RWPE2 (cell line): Measurements from ENCODE around the gene GDPD3.

ENCODE experiments used
- ATAC-seq: fragments of 200-7000 bp; cut with Tn5 transposase; 3 replicates; pipeline ENCODE4 v1.9.1; 2021; ENCODE audit warnings: low read depth
- DNase-seq: peaks from one replicate; pipeline ENCODE4 v3.0.0-alpha.2; 2020; ENCODE audit warnings: low spot score
- H3K27ac ChIP-seq: fragments of 450-650 bp; 2 replicates; pipeline ENCODE4 v1.5.1; 2017; ENCODE audit warnings: mild to moderate bottlenecking; ENCODE audit not compliant: poor library complexity, severe bottlenecking
- H3K27me3 ChIP-seq: fragments of 250-450 bp; sonication (Bioruptor Pico); 2 replicates; pipeline ENCODE4 v1.5.1; 2021; ENCODE audit warnings: mild to moderate bottlenecking, moderate library complexity; ENCODE audit not compliant: insufficient read depth, poor library complexity, severe bottlenecking
- H3K36me3 ChIP-seq: fragments of 250-450 bp; sonication (Bioruptor Pico); 2 replicates; pipeline ENCODE4 v1.5.1; 2020; ENCODE audit warnings: low read depth, mild to moderate bottlenecking, moderate library complexity
- H3K4me1 ChIP-seq: fragments of 250-450 bp; sonication (Bioruptor Pico); 2 replicates; pipeline ENCODE4 v1.5.1; 2021; ENCODE audit warnings: mild to moderate bottlenecking, moderate library complexity; ENCODE audit not compliant: insufficient read depth, poor library complexity, severe bottlenecking
- H3K4me3 ChIP-seq: fragments of 250-450 bp; sonication (Bioruptor Pico); 2 replicates; pipeline ENCODE4 v1.5.1; 2021; ENCODE audit warnings: mild to moderate bottlenecking, moderate library complexity; ENCODE audit not compliant: severe bottlenecking
- H3K9me3 ChIP-seq: fragments of 250-450 bp; sonication (Bioruptor Pico); 2 replicates; pipeline ENCODE4 v1.5.1; 2021; ENCODE audit warnings: mild to moderate bottlenecking, moderate library complexity; ENCODE audit not compliant: severe bottlenecking
- TF ChIP-seq, protein P1 (sequence below): fragments of 450-650 bp; IDR thresholded peaks from one replicate; pipeline ENCODE4 v1.5.1; 2017; ENCODE audit warnings: mild to moderate bottlenecking, moderate library complexity; ENCODE audit not compliant: poor library complexity, severe bottlenecking

The GDPD3 gene

DNA sequence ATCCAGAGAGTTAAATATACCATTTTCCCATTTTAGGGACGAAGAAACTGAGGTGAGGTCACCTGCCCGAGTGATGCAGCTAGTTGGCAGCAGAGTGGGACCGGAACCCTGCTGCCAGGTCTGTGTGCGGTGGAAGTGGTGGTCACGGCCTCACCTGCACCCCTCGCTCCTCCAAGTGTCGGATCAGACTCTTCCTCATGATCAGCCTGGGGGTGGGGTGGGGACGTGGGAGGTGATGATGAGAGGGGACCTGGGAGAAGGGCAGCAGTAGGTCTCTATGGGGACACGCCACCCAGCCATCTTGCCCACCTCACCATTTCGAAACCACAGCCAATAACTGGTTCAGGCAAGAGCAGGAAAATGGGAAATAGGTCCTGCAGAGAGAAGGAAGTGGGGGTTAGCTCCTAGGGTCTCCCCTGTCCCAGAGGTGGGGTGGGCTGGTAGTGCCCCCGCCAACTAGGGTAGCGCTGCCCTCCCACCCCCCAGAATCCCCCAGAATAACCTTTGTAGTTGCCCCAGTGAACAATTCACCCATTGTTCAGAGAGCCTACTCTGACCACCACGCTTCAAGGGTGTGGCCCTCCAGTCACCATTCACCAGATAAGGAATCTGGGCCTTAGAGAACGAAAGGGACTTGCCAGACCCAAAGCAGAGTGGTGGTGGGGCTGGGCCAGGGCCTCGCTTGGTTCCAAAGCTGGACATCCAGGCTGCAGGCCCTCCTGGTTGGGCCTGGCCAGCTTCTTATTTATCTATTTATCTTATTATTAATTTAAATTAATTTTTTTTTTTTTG, 5.1 kb downstream of the GDPD3 start:
- Histone ChIP-seq H3K9me3 (no peaks in the 10 kb centered on the region), H3K36me3 (peaks cover 14% of the 10 kb centered on the region; the same call in 1 of the 2 replicates), H3K4me3 (no peak overlapping the region), H3K27me3 (no peaks in the 10 kb centered on the region), H3K4me1 (peaks cover 6% of the 10 kb centered on the region), H3K27ac (no peak overlapping the region)
- ATAC-seq, result no peak
- no peak for DNase-seq
- TF ChIP-seq, protein P1, sequence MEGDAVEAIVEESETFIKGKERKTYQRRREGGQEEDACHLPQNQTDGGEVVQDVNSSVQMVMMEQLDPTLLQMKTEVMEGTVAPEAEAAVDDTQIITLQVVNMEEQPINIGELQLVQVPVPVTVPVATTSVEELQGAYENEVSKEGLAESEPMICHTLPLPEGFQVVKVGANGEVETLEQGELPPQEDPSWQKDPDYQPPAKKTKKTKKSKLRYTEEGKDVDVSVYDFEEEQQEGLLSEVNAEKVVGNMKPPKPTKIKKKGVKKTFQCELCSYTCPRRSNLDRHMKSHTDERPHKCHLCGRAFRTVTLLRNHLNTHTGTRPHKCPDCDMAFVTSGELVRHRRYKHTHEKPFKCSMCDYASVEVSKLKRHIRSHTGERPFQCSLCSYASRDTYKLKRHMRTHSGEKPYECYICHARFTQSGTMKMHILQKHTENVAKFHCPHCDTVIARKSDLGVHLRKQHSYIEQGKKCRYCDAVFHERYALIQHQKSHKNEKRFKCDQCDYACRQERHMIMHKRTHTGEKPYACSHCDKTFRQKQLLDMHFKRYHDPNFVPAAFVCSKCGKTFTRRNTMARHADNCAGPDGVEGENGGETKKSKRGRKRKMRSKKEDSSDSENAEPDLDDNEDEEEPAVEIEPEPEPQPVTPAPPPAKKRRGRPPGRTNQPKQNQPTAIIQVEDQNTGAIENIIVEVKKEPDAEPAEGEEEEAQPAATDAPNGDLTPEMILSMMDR, result no peak

DNA sequence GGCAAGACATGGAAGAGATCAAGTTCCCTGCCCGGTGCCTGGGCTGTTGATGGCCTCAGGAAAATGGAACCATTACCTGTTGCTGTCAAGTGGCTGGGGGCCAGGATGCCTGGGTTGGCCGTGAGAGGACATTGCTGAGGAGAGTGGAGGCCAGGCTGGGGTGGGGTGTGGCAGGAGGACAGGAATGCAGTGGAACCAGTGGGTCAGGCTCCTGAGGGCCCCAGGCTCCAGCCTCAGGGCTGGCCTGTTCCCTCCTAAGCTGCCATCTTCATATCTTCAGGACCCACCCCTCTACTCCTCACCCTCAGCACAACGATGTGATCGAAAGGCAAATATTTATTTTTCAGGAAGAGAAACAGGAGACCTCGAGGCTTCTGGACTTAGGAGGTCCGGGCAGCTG, 8.8 kb downstream of the GDPD3 start:
- Histone ChIP-seq H3K36me3 (peaks cover 8% of the 10 kb centered on the region; the same call in 1 of the 2 replicates), H3K9me3 (no peaks in the 10 kb centered on the region), H3K4me3 (no peak overlapping the region), H3K27ac (no peak overlapping the region), H3K27me3 (no peaks in the 10 kb centered on the region), H3K4me1 (peaks cover 3% of the 10 kb centered on the region)
- no peak for ATAC-seq
- TF ChIP-seq, protein P1, result no peak
- no peak for DNase-seq

DNA sequence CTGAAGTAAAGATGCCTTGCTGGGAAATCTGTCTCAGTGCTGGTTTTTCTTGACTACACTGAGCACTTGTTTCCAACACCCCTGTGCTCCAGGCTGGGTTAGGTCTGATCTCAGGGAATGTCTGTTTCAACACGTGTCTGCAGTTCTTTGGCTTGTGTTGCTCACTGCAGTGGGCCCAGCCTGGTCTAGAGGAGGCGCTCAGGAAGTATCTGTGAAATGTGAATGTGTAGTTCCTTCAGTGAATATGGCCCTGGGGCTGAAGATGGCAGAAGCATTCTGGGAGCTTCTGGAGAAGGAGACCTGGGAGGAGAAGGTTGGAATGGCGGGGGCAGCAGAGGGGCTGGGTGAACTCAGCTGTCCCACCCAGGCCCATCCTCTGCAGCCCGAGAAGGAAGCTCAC, 9.2 kb downstream of the GDPD3 start:
- TF ChIP-seq, protein P1, result no peak
- H3K36me3 ChIP-seq, result peaks cover 8% of the 10 kb centered on the region; the same call in 1 of the 2 replicates
- H3K4me3 ChIP-seq, result no peak overlapping the region
- DNase-seq, result no peak
- no peaks in the 10 kb centered on the region for H3K9me3 ChIP-seq
- no peak for ATAC-seq
- H3K27ac ChIP-seq, result no peak overlapping the region
- H3K4me1 ChIP-seq, result peaks cover 3% of the 10 kb centered on the region
- no peaks in the 10 kb centered on the region for H3K27me3 ChIP-seq

DNA sequence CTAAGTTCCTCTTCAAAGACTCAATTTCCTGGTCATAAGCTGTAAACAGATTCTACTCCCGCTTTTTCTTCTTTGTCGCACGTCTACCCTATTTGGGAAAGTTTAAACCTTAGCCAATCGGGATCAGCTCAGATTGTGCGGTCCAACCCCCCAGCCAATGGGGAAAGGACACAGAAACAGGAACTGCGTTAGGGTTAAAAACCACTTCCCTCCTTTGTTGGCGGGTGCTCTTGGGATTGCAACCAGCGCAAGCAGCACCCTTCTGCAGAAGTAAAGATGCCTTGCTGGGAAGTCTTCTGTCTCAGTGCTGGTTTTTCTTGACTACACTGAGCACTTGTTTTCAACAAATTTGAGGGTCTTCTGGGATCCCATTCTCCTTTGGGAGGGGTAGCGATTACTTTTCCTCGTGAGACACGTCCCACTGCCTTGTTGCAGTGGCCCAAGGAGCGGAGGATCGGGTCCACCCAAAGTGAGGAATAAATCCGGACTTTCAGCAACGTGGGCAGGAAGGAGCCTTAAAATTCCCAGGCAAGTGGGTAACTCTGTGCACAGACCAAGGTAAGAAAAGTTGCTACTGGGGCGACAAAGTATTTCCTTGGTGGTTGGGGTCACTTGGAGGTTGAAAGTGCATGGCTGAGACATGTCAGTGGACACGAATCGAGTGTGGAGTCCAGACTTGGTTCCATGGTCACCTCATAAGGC, 16.3 kb downstream of the GDPD3 start:
- no peaks in the 10 kb centered on the region; the same call in 1 of the 2 replicates for H3K36me3 ChIP-seq
- peak overlapping the region; percentile 52 for H3K27ac ChIP-seq
- ATAC-seq (no peak), DNase-seq (no peak)
- TF ChIP-seq, protein P1, result no peak
- H3K9me3 ChIP-seq, result peaks cover 18% of the 10 kb centered on the region
- H3K4me1 ChIP-seq, result no peaks in the 10 kb centered on the region
- H3K27me3 ChIP-seq, result no peaks in the 10 kb centered on the region
- no peak overlapping the region for H3K4me3 ChIP-seq
